Kidney capillary endothelial cell (primary cell): Measurements from ENCODE around the gene AAK1.
"Not testable (repeated sequence)": the region's sequence is repeated elsewhere in the genome, so short reads cannot be mapped to it uniquely, and the experiment has no call there.

Experiments used
- DNase-seq: peaks from one replicate; pipeline ENCODE4 v3.0.0-alpha.2; 2018; ENCODE audit warnings: low spot score

The AAK1 gene

DNA sequence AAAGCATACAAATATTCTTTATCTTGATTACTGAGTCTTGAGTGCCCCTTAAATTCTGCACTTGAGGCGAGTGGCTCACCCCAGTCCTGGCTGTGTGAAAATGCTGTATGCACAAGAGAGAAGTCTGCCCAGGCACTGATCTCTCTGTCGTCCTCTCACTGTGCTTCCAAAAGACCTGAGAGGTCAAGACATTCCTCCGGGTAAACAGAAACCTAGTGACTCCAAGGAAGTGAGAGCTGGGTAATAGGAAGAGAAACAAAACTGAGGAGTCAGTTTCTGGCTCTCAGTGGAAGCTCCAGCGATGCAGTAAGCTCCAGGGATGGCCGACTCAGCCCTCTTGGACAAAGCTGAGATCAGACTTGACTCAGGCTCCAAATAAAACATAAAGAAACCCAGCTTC lies 70.9 kb downstream of the AAK1 start:
- no peak for DNase-seq

DNA sequence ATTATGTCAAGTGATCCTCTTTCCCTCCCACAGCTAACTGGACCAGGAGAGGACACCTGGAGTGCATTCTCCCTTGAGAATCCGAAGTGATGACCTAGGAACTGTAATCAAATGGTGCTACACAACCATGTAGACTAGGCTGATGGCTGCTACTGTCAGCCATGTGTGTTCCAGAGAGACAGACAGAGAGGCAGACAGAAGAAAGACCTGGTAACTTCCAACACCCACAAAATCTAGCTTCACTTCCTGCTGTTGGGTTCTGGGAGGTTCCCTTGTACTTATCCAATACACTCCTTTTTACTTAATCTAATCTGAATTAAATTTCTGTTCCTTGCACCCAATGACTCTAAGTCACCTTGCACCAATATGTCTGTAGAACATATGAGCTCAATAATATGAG lies 72.3 kb downstream of the AAK1 start:
- no peak for DNase-seq

DNA sequence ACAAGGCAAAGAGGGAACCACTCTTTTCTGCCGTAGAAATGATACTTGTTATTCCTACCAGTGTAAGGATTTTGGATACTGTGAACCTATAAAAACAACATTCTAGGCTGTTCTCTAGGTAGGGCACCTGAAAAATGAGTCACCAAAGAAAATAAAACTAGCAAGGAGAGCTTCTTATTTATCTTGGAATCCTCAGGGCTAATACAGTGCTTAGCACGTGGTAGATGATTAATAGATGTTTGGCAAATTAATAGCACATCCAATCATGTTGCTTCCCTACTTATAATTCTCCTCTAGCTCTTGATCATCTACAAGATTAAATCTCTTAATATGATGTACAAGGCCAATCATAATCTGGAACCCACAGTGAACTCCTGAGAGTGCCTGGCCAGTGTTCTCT lies 73.1 kb downstream of the AAK1 start:
- DNase-seq = no peak

DNA sequence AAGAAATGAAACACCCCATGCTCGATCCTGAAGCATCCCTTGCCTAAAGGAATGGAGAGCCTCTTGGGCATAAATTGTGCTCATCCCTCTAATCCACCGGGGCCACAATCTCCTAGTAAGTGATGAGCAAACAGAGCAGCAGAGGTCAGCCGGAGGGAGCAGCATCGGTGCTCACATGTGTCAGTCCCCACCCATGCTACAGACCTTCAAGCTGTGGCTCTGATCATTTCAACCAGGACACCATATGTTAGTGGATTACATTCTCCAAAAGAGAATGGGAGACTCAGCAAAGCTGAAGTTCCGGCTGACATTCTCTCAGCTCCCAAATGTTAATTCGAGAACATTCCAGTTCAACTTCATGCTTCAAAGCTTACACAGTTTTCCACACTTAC lies 75.6 kb downstream of the AAK1 start:
- no peak for DNase-seq

DNA sequence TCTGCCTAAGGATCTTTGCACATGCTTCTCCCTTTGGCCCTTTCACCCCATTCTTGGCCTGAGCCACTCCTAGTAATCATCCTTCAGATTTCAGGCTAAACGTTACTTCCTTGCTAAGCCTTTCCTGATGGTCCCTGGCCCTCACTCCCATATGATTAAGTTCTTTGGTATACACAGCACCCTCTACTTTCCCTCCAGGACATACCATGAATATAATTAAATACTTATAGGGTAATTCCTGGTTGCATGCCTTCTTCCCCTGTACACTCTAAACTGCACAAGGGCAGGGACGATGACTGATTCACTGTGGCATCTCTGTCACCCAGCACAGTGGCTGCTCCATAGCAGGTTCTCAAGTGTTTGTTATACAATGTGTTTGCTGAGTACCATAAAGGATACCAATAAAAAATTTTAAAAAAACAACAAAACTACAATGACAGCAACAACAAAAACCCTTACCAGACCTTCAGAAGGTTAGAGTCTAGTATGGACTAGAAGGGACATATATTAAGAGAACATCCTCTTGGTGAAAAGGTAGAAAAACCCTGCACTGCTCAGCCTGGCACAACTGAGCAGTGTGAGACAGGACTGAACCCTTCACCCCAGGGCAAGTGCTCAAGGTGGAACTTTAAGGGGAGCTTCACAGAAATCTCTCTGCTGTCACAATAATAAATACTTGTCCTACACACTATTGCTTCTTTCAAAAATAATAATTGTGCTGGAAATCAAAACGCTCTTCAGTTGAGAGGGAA lies 76.2 kb downstream of the AAK1 start:
- DNase-seq = no peak

DNA sequence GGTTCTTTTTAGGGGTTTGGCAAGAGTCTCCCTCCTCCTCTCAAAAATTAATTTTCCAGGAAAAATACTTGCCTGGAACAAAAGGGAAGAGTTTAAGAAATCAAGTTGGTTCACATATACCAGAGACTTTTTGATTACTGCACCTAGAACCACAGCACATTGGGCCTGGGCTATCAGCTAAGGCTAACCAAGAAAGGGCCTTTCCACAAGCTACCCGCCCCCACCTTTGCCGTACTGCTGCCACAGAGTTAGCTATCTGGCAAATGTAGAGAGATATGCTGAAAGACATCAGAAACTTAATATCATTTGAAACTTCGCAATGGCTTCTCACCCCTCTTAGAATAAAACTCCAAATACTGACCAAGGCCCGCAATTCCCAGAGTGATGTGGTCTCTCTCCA lies 76.9 kb downstream of the AAK1 start:
- no peak for DNase-seq

DNA sequence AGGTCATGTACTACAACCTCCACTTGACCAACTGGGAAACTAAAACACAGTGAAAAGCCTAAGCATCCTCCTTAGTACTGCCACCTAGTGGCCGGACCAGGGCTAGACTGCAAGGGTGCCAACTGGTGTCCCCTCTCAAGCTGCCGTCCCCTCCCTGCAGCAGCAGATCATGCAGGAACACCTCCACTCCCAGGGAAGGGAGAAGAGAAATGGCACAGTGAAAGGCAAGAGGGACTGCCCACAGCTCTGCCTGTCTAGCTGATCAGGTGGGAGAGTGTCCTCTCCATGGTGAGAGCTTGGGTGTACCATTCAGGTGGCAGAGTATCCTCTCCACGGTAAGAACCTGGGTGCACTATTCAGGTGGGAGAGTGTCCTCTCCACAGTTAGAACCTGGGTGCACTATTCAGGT lies 78.1 kb downstream of the AAK1 start:
- DNase-seq = peak; percentile 52

DNA sequence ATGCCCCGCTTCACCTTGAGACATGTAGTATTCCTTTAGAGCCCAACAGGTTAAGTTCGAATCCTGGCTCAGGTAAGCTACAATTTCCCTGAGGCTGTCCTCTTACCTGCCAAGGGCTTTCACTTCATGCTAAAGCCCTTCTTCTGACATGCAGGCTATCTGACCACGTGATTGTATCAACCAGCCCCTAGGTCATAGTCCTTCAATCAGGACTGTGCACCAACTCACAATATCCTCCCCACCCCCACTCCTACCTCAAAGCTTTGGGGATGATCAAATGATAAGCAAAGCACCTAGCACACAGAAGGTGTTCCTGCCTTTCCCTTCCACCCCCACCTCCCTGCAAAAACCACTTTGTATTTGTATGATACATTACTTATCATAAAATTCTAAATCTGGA lies 78.9 kb downstream of the AAK1 start:
- DNase-seq = no peak

DNA sequence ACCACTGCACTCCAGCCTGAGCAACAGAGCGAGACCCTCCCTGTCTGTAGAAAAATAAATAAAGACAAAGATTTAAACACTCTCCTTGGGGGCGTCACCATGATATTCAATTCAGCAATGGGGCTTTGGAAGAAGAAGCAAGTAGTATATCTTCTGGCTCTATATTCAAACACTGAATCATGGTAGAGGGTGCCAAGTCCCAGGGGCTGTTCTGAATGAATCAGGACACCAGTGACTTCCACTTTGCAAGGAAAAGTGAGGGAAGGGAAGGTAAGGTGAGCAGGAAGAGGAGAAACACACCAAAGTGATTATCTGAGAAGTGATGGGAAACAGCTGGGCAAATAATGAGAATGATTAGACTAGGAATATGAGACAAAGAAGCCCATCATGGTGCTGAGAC lies 80.5 kb downstream of the AAK1 start:
- no peak for DNase-seq

DNA sequence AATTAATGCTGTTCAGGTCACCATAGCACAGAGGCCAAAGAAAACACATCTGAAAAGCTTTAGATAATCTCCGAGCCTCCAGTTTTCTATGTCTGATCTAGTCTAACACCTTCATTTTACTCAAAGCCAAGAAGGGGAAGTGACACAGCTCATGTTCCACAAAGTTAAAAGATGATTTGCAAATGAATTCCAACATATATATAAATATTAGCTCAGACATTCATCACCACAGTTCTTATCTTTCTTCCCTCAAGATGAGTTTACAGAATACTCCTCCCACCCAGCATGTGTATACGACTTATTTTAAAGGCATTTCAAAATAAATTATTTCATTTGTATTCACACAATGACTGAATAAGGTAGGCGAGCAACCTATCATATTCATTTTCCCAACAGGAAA lies 82.4 kb downstream of the AAK1 start:
- DNase-seq = no peak

DNA sequence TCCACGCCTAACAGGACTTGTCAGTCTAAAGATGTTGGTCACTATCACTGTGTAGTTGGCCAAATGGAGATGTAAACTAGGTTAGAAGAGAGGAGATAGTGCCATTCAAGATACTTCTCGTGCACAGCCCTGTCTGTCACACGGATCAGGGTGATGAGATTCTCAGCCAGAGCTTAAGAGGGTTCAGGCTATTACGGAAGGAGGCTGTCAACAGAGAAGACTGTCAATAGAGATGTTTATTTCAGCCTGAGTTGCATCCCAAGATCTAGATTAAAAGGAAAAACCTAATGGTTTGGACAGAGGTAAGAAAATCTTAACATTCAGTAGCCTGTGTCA lies 83.4 kb downstream of the AAK1 start:
- no peak for DNase-seq

DNA sequence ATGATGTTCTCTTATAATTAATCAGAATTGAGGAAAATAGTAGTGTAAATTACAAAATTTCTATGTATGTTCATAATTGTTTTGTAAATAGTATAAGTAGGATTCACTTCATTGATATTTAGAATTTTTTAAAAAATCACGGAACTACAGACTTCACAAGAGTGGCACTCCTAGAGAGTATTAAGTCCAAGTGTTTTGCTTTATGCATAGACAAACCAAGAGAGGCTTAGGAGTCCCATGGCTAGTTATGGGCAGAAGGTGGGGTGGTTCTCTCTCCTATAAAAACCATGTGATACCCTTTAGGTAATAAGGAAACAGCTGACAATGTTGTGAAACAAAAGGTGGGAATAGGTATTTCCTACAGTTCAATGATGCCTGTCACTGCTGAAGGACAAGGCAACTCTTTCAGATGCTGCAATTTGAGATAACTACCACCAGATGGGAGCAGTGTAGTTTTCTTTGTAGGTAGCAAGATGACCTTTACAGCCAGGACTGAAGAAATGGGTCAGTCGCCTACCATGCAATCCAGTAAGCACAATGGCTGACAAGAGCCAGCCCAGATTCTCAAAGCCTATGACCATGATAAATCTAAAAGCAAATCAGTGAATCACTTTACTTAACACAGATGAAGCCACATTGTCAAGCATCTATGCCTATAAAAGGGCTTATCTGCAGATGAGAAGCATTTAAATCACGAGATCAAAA lies 83.9 kb downstream of the AAK1 start:
- DNase-seq = peak; percentile 54

DNA sequence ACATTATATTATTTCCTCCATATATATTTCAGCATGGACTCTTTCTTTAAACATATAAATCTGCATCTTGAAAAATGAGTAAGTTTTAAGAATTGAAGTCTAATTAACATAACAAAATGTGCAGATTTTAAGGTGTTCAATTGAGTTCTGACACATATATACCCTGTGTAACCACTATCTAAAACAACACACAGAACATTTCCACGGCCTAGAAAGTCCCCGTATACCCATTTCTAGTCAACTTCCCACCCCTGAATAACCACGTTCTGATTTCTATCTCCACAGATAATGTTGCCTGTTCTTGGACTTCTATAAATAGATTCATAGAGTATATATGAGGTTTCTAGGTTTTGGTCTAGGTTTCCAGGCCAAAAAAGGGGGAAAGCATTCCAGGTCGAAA lies 87.5 kb downstream of the AAK1 start:
- DNase-seq = no peak

DNA sequence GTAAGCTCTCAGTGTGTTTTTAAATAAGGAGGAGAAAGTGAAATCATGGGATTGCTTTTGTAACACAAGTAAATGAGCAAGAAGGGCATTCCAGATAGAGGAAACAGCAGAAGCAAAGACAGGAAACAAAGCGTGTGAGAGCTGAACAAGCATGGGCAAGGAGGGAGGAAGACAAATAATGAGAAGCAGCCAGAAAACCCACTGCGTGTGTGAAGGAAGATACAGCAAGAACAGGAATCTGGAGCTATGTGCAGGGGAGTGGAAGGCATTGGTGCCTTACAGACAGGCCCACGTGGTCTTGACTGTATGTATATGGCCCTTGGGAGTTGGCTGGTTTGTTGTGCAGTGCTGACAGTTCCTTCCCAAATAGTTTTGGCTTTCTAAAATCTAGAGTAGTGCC lies 88.6 kb downstream of the AAK1 start:
- peak; percentile 29 for DNase-seq

DNA sequence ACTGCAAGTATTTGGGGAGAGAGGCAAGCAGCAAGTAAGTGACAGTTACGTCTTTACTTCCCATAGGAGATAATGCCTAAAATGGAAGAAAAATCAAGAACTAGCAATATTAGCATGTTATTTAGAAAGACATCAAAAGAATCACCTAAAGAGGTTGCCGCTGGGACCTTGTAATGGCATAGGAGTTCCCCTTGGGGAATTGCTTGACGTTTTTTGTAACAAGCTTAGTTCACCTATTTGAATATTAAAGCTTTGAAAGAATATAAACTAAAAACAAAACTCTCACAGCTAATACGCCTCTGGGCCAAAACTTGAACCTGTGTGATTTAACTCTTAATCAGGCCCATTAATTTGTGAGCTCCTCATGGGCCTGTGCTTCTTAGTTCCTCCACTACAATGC lies 89.0 kb downstream of the AAK1 start:
- DNase-seq = no peak

DNA sequence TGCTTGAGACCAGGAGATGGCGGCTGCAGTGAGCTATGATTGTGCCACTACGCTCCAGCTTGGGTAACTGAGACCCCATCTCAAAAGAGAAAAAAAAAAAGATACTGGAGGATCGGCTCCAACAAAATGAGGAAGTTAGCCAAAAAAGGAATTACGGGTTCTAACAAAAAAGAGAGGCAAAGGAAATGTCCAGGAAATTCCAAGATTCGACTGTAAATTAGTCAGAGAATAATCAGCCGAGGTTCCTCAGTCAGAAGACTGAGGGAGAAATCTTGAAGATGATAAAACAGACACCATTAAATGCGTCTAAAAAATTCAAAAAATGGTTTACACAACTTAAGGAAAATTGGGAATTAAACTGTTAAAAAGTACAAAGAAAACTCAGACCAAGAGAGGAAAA lies 89.5 kb downstream of the AAK1 start:
- no peak for DNase-seq

DNA sequence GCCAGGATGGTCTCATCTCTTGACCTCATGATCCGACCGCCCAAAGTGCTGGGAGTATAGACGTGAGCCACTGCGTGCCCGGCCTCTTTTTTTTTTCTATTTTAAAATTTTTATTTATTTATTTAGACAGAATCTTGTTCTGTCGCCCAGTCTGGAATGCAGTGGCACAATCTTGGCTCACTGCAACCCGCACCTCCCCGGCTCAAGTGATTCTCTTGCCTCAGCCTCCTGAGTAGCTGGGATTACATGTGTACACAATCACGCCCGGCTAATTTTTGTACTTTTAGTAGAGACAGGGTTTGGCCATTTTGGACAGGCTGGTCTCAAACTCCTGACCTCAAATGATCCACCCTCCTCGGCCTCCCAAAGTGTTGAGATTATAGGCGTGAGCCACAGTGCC lies 93.0 kb downstream of the AAK1 start:
- DNase-seq = not testable (repeated sequence)

DNA sequence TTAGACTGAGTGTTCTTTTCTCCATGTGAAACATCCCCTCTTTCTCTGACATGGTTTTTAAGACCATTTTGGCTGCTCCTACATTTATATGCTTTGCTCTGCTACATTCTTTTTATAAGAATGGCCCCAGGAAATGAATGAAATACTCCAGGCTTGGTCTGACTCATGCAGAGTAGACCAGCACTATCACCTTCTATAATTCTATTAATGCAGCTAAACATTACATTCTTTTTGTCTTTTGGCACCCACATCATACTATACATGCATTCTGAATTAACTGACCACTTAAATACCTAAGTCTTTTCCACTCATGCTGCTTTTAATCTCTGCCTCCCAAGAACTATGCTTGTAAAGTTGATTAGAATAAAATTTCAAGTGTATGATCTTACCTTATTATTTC lies 94.1 kb downstream of the AAK1 start:
- no peak for DNase-seq

DNA sequence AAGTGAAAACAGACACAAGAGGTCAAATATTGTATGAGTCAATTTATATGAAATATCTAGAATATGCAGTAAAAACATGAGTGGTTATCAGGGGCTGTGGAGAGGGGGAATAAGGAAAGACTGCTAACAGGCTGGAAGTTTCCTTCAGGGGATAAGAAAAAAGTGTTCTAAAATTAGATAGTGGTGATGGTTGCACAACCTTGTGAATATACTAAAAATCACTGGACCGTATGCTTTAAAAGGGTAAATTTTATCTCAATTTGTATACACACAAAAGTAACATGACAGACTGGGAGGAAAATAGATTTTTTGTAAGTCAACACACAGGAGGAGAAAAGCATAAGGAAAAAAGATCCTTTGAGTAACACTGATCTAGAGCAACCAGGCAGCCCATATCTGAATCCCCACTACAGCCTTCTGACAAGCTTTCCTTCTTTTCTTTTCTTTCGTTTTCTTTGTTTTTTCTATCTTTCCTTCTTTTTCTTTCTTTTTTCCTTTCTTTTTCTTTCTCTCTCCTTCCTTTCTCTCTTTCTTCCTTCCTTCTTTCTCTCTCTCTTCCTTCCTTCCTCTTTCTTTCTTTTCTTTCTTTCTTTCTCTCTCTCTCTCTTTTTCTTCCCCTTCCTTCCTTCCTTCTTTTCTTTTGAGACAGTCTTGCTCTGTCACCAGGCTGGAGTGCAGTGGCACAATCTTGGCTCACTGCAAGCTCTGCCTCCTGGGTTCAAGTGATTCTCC lies 95.4 kb downstream of the AAK1 start:
- DNase-seq = no peak

DNA sequence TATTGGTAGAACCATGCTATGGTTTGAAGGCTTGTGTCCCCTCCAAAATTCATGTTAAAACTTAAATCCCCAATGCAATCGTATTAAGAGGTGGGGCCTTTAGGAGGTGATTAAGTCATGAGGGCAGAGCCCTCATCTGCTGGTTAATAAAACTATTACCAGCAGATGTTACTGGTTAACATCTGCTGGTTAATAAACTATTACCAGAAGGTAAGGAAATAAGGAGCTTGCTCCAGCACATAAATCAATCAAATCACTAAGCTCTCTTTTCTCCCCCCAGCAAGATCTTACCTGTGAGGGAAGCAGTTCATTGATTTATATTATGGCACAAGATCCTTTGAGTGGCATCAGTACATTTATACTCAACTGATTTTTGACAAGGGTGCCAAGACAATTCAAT lies 96.9 kb downstream of the AAK1 start:
- no peak for DNase-seq

DNA sequence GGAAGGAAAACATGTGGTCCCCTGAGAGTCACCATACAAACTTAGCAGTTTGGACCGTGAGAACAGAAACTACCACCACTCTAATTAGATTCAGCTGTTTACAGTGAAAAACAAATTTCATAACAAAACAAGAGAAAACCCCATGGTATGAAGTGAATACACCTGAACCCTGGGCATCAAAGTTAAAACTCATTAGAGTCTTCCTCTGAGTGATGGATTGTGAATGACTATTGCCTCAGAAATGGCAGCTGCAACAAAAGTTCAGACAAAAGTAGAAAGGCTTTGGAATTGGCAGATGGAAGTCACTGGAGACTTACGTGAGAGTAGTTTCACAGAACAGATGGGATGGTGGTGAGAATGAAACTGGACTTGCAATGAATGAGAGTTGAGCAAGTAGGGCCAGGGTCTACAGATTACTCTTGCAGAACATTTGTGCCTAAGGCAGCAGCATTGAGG lies 98.0 kb downstream of the AAK1 start:
- DNase-seq = no peak

DNA sequence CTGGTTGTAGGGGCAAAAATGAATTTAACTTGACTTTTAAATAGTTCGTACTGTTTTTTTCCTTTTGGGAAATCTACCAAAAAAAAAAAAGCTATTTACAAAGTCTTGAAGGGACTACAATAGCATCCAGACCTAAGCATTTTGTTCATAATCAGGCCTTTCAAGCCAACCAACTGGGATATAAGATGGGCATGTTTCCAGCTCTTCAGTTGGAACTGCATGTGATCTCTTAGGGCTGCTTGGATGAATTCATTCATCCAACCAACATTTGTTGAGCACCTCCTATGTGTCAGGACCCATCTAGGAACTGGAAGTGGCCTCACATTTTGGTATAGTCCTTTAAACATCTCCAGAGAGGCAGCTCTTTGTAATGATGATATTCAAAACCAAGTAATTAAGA lies 98.6 kb downstream of the AAK1 start:
- no peak for DNase-seq

DNA sequence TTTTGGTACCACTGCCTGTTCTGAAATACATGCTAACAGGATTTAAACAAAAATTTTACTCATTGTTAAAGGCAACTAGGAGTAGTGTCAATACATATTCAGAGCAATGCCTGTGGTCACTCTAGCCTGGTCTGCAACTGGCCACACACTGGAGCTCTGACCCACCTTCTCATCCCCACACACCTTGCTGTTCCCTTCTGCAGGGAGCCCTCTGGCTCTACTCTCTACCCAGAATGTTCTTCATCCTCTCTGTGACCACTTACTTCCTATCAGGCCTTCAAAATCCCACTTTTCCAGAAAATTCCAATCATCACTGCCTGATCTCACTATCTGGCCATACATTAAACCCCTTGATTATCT lies 104.0 kb downstream of the AAK1 start:
- no peak for DNase-seq
